ENCODE data around the gene DCAF10. TPM values are rescaled to one million over a fixed set of nuclear protein-coding genes. Genes with fewer than 3 reads are reported as not detected.

Gene DCAF10
- total and polyA plus RNA-seq, 10 of the 15 experiments (the other 5 are each of a cell fraction or from before 2014, with no cell fraction given): 3.9 to 21.7 (median 9.8) TPM

GRCh38 chr9:37753489-37754190 lies 47.0 kb upstream of the DCAF10 start, which contains the start of gene TRMT10B (continued):
- TF ChIP-seq ZBED1 (IDR thresholded peaks at IDR 0.05; ENCODE audit: borderline replicate concordance) (no peak), TCF3 (IDR thresholded peaks at IDR 0.05; ENCODE audit: borderline replicate concordance, insufficient read depth, low read depth, low read length) (no peak), RAD51 (IDR thresholded peaks at IDR 0.05) (peak; percentile 74), IRF4 (IDR thresholded peaks at IDR 0.05; ENCODE audit: low read depth, low read length) (no peak), RFX5 (IDR thresholded peaks at IDR 0.05; ENCODE audit: low read depth, low read length) (no peak), ATF7 (IDR thresholded peaks at IDR 0.05; ENCODE audit: low read depth) (no peak), NFYB (IDR thresholded peaks at IDR 0.05; ENCODE audit: insufficient read depth, low read depth, low read length) (no peak), PAX8 (IDR thresholded peaks at IDR 0.05) (no peak), CBX3 (IDR thresholded peaks at IDR 0.05; ENCODE audit: borderline replicate concordance, low read depth) (no peak), GATAD2B (conservative IDR thresholded peaks at IDR 0.05; ENCODE audit: low read depth) (0 out of 2 replicates have a peak, but pooled peaks have one; percentile 47), JUND (IDR thresholded peaks at IDR 0.05; ENCODE audit: low read depth, low read length) (no peak), STAT3 (IDR thresholded peaks at IDR 0.05; ENCODE audit: low read depth, low read length) (no peak), PML (IDR thresholded peaks at IDR 0.05; ENCODE audit: low read length) (0 out of 2 replicates have a peak, but pooled peaks have one; percentile 19), TARDBP (IDR thresholded peaks at IDR 0.05; ENCODE audit: borderline replicate concordance) (no peak), IRF3 (IDR thresholded peaks at IDR 0.05) (no peak; the same call in 1 of the 2 replicates), MYB (IDR thresholded peaks at IDR 0.05; ENCODE audit: borderline replicate concordance, low read depth, low read length) (no peak), BCL11A (IDR thresholded peaks at IDR 0.05; ENCODE audit: low read depth, low read length) (no peak), SREBF1 (IDR thresholded peaks at IDR 0.05; ENCODE audit: low read length) (no peak), RAD21 (IDR thresholded peaks at IDR 0.05; ENCODE audit: insufficient read depth, low read depth, low read length) (no peak), RB1 (IDR thresholded peaks at IDR 0.05; ENCODE audit: borderline replicate concordance) (no peak), PAX5 (IDR thresholded peaks at IDR 0.05; ENCODE audit: borderline replicate concordance, low read depth, low read length) (peak; percentile 53; the same call in 1 of the 2 replicates), ZNF622 (IDR thresholded peaks at IDR 0.05) (no peak), LARP7 (IDR thresholded peaks at IDR 0.05) (no peak), ZNF217 (IDR thresholded peaks at IDR 0.05) (no peak), CBX5 (IDR thresholded peaks at IDR 0.05; ENCODE audit: low read depth) (no peak), SMAD1 (IDR thresholded peaks at IDR 0.05; ENCODE audit: low read depth, partially characterized antibody) (no peak), ZNF207 (IDR thresholded peaks at IDR 0.05; ENCODE audit: borderline replicate concordance) (no peak)
- TF ChIP-seq, protein P1, sequence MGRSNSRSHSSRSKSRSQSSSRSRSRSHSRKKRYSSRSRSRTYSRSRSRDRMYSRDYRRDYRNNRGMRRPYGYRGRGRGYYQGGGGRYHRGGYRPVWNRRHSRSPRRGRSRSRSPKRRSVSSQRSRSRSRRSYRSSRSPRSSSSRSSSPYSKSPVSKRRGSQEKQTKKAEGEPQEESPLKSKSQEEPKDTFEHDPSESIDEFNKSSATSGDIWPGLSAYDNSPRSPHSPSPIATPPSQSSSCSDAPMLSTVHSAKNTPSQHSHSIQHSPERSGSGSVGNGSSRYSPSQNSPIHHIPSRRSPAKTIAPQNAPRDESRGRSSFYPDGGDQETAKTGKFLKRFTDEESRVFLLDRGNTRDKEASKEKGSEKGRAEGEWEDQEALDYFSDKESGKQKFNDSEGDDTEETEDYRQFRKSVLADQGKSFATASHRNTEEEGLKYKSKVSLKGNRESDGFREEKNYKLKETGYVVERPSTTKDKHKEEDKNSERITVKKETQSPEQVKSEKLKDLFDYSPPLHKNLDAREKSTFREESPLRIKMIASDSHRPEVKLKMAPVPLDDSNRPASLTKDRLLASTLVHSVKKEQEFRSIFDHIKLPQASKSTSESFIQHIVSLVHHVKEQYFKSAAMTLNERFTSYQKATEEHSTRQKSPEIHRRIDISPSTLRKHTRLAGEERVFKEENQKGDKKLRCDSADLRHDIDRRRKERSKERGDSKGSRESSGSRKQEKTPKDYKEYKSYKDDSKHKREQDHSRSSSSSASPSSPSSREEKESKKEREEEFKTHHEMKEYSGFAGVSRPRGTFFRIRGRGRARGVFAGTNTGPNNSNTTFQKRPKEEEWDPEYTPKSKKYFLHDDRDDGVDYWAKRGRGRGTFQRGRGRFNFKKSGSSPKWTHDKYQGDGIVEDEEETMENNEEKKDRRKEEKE (IDR thresholded peaks at IDR 0.05): no peak
- TF ChIP-seq, protein P2, sequence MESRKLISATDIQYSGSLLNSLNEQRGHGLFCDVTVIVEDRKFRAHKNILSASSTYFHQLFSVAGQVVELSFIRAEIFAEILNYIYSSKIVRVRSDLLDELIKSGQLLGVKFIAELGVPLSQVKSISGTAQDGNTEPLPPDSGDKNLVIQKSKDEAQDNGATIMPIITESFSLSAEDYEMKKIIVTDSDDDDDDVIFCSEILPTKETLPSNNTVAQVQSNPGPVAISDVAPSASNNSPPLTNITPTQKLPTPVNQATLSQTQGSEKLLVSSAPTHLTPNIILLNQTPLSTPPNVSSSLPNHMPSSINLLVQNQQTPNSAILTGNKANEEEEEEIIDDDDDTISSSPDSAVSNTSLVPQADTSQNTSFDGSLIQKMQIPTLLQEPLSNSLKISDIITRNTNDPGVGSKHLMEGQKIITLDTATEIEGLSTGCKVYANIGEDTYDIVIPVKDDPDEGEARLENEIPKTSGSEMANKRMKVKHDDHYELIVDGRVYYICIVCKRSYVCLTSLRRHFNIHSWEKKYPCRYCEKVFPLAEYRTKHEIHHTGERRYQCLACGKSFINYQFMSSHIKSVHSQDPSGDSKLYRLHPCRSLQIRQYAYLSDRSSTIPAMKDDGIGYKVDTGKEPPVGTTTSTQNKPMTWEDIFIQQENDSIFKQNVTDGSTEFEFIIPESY (IDR thresholded peaks at IDR 0.05): no peak

Measured in GM12878 (cell line).